Left ventricle myocardium inferior (tissue), 1 donor: ENCODE results near the gene RANBP17. TPM values are rescaled to one million over a fixed set of nuclear protein-coding genes. Genes with fewer than 3 reads are reported as not detected.

Source experiments
- DNase-seq: peaks from one replicate; pipeline ENCODE4 v3.0.0-alpha.2; 2020
- H3K27ac ChIP-seq: fragments of 200-600 bp; replicated peaks from 2 replicates; pipeline ENCODE4 v1.8.0; 2021
- H3K27me3 ChIP-seq: fragments of 200-600 bp; 2 replicates; pipeline ENCODE4 v1.8.0; 2021; ENCODE audit warnings: low read depth
- H3K36me3 ChIP-seq: fragments of 200-600 bp; 2 replicates; pipeline ENCODE4 v1.8.0; 2021
- H3K4me1 ChIP-seq: fragments of 200-600 bp; 2 replicates; pipeline ENCODE4 v1.8.0; 2021
- H3K4me3 ChIP-seq: fragments of 200-600 bp; 2 replicates; pipeline ENCODE4 v1.8.0; 2021; ENCODE audit warnings: mild to moderate bottlenecking, moderate library complexity
- H3K9me3 ChIP-seq: fragments of 200-600 bp; replicated peaks from 2 replicates; pipeline ENCODE4 v1.8.0; 2021
- intact Hi-C: fragments of 100-400 bp; cut with micrococcal nuclease; formaldehyde crosslinking; loops from one replicate; pipeline ENCODE4 v1.11.0; 2022
- total RNA-seq: library from RNA; stranded (reverse); fragmentation: NEBNext Ultra II Directional; extraction: Animal tissue kit (Norgen Biotek cat#: 25700); gene quantifications from one replicate; pipeline ENCODE4 v1.2.1, GENCODE V29; 2021
- TF ChIP-seq, protein P1 (sequence below): fragments of 200-600 bp; IDR thresholded peaks from 2 replicates; pipeline ENCODE4 v1.8.0; 2021; ENCODE audit warnings: antibody characterized with exemption, mild to moderate bottlenecking, borderline replicate concordance
- donor health status: DM: no; HTN: yes; CAD: no; lungs with severe emphysema.

RANBP17 gene
- total RNA-seq, 1 donor from 2014 or later: 6.5 TPM

DNA sequence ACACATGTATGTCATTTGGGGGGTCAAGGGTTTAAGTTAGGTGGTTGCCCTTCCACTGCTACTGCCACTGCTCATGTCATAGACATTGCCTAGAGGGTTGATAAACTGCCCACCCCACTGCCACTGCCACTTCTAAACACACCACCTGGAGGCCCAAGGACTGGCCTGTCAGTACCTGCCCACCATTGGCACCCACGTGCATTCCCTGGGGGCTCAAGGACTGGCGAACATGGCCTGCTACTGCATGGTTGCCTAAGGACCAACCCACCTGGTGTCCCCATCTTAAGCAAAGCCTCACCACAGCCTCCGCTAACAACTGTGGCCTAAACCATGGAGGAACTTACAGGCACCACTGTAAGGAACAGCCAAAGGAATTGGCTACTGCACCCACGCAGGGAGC is 261.6 kb downstream of the RANBP17 start:
- Histone ChIP-seq H3K4me1 (no peaks in the 10 kb centered on the region), H3K4me3 (no peak overlapping the region), H3K27ac (no peak overlapping the region), H3K9me3 (peaks cover 12% of the 10 kb centered on the region), H3K36me3 (no peaks in the 10 kb centered on the region), H3K27me3 (peaks cover 3% of the 10 kb centered on the region)
- no peak for DNase-seq
- TF ChIP-seq, protein P1, sequence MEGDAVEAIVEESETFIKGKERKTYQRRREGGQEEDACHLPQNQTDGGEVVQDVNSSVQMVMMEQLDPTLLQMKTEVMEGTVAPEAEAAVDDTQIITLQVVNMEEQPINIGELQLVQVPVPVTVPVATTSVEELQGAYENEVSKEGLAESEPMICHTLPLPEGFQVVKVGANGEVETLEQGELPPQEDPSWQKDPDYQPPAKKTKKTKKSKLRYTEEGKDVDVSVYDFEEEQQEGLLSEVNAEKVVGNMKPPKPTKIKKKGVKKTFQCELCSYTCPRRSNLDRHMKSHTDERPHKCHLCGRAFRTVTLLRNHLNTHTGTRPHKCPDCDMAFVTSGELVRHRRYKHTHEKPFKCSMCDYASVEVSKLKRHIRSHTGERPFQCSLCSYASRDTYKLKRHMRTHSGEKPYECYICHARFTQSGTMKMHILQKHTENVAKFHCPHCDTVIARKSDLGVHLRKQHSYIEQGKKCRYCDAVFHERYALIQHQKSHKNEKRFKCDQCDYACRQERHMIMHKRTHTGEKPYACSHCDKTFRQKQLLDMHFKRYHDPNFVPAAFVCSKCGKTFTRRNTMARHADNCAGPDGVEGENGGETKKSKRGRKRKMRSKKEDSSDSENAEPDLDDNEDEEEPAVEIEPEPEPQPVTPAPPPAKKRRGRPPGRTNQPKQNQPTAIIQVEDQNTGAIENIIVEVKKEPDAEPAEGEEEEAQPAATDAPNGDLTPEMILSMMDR: no peak
- intact Hi-C loops: no loop called here

DNA sequence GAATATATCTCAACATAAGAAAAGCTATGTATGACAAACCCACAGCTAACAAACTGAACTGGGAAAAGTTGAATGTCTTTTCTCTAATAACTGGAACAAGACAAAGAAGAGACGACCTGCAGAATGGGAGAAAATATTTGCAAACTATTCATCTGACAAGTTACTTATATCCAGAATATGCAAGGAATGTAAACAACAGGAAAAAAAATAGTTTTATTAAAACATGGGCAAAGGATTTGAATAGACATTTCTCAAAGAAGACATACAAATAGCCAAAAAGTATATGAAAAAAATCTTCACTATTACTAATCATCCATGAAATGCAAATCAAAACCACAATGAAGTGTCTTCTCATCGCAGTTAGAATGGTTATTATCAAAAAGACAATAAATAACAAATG is 265.5 kb downstream of the RANBP17 start:
- Histone ChIP-seq H3K9me3 (no peaks in the 10 kb centered on the region), H3K27ac (no peak overlapping the region), H3K4me3 (no peak overlapping the region), H3K27me3 (no peaks in the 10 kb centered on the region), H3K4me1 (peaks cover 7% of the 10 kb centered on the region), H3K36me3 (no peaks in the 10 kb centered on the region)
- intact Hi-C loops: no loop called here
- TF ChIP-seq, protein P1: no peak
- DNase-seq: no peak

DNA sequence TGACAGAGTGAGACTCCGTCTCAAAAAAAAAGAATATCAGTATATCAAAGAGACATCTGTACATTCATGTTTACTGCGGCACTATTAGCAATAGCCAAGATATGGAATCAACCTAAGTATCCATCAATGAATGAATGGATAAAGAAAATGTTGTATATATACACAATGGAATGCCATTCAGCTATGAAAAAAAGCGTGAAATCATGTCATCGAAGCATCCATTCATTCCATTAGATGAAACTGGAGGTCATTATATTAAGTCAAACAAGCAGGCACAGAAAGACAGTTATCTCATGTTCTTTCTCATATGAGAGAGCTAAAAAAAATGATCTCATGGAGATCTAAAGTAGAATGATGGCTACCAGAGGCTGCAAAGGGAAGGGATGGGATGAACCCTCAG is 266.3 kb downstream of the RANBP17 start:
- Histone ChIP-seq H3K27me3 (no peaks in the 10 kb centered on the region), H3K27ac (no peak overlapping the region), H3K36me3 (no peaks in the 10 kb centered on the region), H3K4me1 (peaks cover 7% of the 10 kb centered on the region), H3K4me3 (no peak overlapping the region), H3K9me3 (no peaks in the 10 kb centered on the region)
- intact Hi-C loops: no loop called here
- TF ChIP-seq, protein P1: no peak
- no peak for DNase-seq

DNA sequence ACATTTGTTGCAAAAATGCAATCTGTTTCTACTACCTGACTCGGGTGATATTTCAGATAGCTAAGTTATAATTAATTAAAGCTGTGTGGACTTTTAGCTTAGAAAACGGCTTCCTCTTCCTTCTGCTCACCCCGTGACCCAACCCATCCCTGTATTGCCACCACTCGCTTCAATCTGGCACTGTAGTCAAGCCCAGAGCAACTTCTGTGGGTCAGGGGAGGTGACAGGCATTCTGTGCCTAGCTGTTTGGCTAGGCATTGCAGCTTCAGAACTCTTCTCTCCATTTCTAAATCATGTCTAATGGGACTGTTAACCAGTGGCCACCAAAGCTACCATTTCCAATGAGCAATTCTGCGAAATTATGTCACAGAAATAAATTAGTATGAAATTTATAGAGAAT is 267.5 kb downstream of the RANBP17 start:
- TF ChIP-seq, protein P1: peak; percentile 15
- H3K9me3 ChIP-seq: no peaks in the 10 kb centered on the region

DNA sequence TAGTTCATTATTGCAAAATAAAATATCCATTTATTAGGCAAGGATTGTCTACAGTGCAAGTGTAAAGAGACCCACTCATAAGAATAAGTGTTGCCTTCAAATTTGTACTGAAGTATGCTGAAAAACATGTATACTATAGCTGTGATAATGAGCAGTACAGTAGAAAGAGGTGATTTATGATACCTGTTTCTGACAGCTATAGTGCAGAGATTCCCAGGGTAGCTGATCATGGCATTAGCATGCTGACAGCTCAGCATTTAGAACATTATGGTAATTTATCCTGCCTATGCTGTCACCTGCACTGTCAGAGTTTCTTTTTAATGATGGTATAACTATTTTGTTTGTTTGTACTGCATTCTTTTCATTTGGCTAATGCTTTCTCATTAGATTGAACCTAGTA is 269.7 kb downstream of the RANBP17 start:
- Histone ChIP-seq H3K27ac (no peak overlapping the region), H3K36me3 (no peaks in the 10 kb centered on the region), H3K27me3 (no peaks in the 10 kb centered on the region), H3K4me3 (no peak overlapping the region), H3K4me1 (peaks cover 7% of the 10 kb centered on the region), H3K9me3 (no peaks in the 10 kb centered on the region)
- DNase-seq: no peak
- intact Hi-C loops: no loop called here
- TF ChIP-seq, protein P1: no peak

More for the DNA sequence above, 267.5 kb downstream of the RANBP17 start:
- intact Hi-C loops: no loop called here
- H3K27me3 ChIP-seq: no peaks in the 10 kb centered on the region
- DNase-seq: no peak
- no peak overlapping the region for H3K27ac ChIP-seq
- no peaks in the 10 kb centered on the region for H3K36me3 ChIP-seq
- peaks cover 7% of the 10 kb centered on the region for H3K4me1 ChIP-seq
- H3K4me3 ChIP-seq: no peak overlapping the region
